IMR-90 (cell line): ENCODE measurements around the gene ZNF526.

Experiments
- BHLHE40 ChIP-seq: fragments of 150-350 bp; IDR thresholded peaks from 2 replicates; pipeline ENCODE4 v1.6.1; 2016; ENCODE audit warnings: mild to moderate bottlenecking, low read depth, low read length
- CEBPB ChIP-seq: IDR thresholded peaks from 2 replicates; pipeline ENCODE4 v1.6.1; 2012; ENCODE audit warnings: low read depth, low read length, improper control_type of control experiment
- CHD1 ChIP-seq: IDR thresholded peaks from 2 replicates; pipeline ENCODE4 v1.6.1; 2012; ENCODE audit warnings: low read depth, low read length, improper control_type of control experiment
- ELK1 ChIP-seq: fragments of 150-350 bp; IDR thresholded peaks from 2 replicates; pipeline ENCODE4 v1.6.1; 2016; ENCODE audit warnings: low read depth, mild to moderate bottlenecking, low read length, moderate library complexity, borderline replicate concordance
- MAFK ChIP-seq: IDR thresholded peaks from 2 replicates; pipeline ENCODE4 v1.6.1; 2012; ENCODE audit warnings: low read depth, low read length, improper control_type of control experiment
- MXI1 ChIP-seq: IDR thresholded peaks from 2 replicates; pipeline ENCODE4 v1.6.1; 2012; ENCODE audit warnings: low read depth, mild to moderate bottlenecking, low read length, moderate library complexity, borderline replicate concordance
- POLR2A ChIP-seq: IDR thresholded peaks from 2 replicates; pipeline ENCODE4 v1.6.1; 2012; ENCODE audit warnings: mild to moderate bottlenecking, low read depth, low read length
- RCOR1 ChIP-seq: IDR thresholded peaks from 2 replicates; pipeline ENCODE4 v1.6.1; 2012; ENCODE audit warnings: mild to moderate bottlenecking, low read length, improper control_type of control experiment; ENCODE audit not compliant: insufficient replicate concordance
- RFX5 ChIP-seq: IDR thresholded peaks from 2 replicates; pipeline ENCODE4 v1.8.0; 2012; ENCODE audit warnings: low read depth, mild to moderate bottlenecking, low read length, moderate library complexity
- SMC3 ChIP-seq: fragments of 150-350 bp; IDR thresholded peaks from 2 replicates; pipeline ENCODE4 v1.6.1; 2016; ENCODE audit warnings: low read depth, mild to moderate bottlenecking, antibody characterized with exemption, low read length, moderate library complexity
- USF2 ChIP-seq: fragments of 150-350 bp; IDR thresholded peaks from 2 replicates; pipeline ENCODE4 v1.6.1; 2017; ENCODE audit warnings: mild to moderate bottlenecking, antibody characterized with exemption, low read length, low read depth
- TF ChIP-seq, protein P1 (sequence below): conservative IDR thresholded peaks from 2 replicates; pipeline ENCODE4 v1.5.1; 2012; ENCODE audit warnings: mild to moderate bottlenecking, low read depth, low read length, improper control_type of control experiment

DNA sequence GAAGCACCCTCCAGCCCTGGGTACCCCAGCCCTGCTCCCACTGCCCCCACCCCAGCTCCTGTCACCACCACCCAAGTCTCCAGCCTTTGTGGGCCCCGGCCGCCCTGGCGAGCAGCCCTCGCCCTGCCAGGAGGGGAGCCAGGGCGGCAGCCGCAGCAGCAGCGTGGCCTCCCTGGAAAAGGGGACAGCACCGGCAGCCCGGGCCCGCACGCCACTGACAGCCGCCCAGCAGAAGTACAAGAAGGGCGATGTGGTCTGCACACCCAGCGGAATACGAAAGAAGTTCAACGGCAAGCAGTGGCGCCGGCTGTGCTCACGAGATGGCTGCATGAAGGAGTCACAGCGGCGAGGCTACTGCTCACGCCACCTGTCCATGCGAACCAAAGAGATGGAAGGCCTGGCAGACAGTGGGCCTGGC, 52.9 kb downstream of the ZNF526 start:
- no peak for TF ChIP-seq MXI1
- TF ChIP-seq, protein P1, sequence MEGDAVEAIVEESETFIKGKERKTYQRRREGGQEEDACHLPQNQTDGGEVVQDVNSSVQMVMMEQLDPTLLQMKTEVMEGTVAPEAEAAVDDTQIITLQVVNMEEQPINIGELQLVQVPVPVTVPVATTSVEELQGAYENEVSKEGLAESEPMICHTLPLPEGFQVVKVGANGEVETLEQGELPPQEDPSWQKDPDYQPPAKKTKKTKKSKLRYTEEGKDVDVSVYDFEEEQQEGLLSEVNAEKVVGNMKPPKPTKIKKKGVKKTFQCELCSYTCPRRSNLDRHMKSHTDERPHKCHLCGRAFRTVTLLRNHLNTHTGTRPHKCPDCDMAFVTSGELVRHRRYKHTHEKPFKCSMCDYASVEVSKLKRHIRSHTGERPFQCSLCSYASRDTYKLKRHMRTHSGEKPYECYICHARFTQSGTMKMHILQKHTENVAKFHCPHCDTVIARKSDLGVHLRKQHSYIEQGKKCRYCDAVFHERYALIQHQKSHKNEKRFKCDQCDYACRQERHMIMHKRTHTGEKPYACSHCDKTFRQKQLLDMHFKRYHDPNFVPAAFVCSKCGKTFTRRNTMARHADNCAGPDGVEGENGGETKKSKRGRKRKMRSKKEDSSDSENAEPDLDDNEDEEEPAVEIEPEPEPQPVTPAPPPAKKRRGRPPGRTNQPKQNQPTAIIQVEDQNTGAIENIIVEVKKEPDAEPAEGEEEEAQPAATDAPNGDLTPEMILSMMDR: no peak
- TF ChIP-seq USF2: no peak
- TF ChIP-seq SMC3: no peak
- no peak for TF ChIP-seq CHD1
- no peak for TF ChIP-seq BHLHE40
- no peak for TF ChIP-seq POLR2A
- TF ChIP-seq RCOR1: no peak
- TF ChIP-seq MAFK: no peak
- no peak for TF ChIP-seq RFX5
- no peak for TF ChIP-seq ELK1
- TF ChIP-seq CEBPB: no peak
